GOT3 (cell line): ENCODE measurements around the gene PID1.

Source experiments
- DNase-seq: peaks from one replicate; lab custom pipeline; 2025; ENCODE audit warnings: mixed read lengths; lab: John Stamatoyannopoulos, UW

Gene PID1

DNA sequence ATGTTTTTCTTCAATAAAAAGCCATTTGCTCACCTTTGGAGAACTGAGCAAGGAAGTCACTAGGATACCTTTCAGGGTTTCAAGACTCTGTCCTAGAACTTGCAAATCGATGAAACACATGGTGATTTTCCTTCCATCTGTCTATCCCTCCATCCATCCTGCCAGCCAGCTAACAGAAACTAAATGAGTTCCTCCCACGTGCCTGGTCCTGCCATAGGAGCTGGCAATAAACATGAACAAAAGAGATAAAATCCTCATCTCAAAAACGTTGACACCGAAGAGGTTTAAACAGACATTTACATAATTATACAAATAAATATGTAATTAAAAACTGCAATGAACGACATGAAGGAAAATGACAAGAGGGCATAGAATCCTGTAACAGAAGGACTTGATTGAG is 249.0 kb downstream of the PID1 start:
- no peak for DNase-seq

DNA sequence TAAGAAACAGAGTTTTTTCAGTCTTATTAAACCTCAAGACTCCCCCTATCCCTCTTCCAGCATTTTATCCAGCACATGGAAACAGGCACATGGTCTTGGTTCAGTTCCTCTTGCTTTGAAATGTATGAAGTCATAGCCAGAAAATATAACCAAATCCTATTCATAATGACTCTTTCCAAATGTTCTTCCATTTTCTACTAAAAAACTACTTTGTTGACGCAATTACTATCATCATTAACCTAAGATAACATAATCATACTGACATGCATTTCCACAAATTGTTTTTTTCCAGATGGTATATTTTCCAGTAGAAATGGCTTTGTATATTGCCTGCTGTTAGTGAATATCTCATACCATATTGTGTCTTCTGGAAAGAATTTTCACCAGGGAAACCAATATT is 261.3 kb downstream of the PID1 start:
- DNase-seq: no peak

DNA sequence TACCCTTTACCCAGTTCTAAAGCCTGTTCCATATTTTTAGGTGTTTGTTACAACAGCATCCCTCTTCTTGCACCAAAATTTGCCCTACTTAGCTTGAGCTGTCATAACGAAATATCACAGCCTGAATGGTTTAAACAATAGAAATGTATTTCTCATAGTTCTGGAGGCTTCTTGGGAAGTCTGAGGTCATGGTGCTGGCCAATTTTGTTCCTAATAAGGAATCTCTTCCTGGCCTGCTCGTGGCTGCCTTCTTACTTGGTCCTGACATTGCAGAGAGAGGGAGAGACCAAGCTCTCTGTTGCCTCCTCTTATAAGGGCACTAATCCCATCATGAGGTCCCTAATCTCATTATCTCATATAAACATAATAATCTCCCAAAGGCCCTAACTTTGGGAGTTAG is 267.8 kb downstream of the PID1 start:
- no peak for DNase-seq

DNA sequence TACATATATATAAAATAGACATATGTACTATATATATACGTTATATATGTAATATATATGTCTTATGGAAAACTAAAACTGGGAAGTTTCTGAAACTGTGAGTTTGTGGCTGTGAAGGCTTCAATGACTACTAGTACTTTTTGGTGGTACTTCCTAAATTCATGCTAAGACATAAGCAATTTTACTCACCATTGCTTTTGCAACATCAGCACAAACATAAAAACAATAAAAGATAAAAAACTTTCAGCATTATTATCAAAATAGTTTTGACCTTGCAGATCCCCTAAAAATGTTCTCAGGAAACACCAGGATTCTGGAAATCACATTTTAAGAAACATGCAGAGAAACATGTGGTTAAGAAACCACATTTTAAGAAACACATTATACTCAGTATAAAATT is 269.9 kb downstream of the PID1 start:
- DNase-seq: no peak

DNA sequence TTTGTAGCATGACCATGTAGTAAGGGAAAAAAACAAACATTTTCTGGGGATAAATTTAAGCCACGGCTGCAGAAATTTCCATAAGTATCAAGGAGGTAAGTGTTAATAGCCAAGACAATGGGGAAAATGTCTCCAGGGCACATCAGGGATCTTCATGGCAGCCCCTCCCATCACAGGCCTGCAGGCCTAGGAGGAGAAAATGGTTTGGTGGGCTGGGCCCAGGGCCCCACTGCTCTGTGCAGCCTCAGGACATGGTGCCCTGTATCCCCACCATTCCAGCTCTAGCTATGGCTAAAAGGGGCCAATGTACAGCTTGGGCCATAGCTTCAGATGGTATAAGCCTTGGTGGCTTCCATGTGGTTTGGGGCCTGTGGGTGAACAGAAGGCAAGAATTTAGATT is 271.8 kb downstream of the PID1 start:
- no peak for DNase-seq

DNA sequence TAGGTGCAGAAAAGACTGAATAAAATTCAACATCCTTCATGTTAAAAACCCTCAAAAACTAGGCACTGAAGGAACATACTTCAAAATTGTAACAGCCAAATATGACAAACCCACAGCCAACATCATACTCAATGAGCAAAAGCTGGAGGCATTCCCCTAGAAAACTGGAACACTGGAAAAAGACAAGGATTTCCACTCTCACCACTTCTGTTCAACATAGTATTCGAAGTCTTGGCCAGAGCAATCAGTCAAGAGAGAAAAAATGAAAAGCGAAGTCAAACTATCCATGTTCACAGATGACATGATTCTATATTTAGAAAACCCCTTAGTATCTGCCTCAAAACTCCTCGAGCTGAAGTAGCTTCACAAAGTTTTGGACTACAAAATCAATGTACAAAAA is 282.3 kb downstream of the PID1 start:
- no peak for DNase-seq

DNA sequence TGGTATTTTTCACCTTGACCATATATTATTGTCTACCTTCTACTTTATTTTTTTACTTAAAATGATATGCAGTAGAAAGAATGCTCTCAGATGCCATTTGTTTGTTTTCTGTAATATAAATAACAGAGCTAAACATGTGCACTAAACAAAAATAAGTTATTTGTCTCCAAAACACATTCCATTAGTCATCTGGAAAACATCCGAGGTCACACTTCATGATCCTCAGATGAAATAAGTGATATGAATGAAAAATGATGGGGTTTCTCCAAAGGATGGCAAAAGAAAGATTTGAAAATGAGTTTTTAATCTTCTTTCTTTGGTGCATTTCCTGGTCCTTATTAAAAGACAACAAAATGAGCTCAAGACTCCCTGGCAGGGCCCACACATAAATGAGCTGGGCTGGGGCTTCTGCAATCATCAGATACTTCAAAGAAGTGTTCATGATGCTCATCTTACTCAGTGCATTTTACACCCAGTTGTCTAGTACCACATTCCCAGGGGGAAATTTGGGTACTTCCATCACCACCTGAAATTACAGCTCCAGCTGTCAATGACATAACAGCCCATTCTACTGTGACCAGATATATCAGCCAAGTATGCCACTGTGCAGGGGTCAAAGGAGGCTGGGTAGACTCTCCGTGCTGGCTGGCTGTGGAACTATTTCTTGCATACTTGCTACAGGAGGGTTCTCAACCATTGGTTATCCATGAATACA is 283.5 kb downstream of the PID1 start:
- DNase-seq: no peak

DNA sequence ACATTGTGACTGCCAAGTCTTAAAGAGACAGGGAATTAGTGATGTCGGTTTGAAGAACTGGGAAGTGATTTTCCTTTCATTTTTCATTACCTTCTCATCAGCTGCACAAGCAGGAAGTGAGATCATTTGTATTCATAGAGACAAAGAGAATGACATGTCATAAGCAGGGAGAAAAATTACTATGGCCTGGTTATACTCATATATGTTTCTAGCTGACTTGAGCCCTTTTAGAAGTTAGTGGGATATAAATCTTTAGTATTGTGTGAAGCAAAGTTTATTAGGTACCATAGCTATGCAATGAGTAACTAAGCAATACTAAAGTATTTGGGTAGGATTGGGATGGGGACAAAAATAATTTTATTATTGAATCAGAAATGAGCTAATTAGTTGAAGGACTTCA is 284.1 kb downstream of the PID1 start:
- no peak for DNase-seq

DNA sequence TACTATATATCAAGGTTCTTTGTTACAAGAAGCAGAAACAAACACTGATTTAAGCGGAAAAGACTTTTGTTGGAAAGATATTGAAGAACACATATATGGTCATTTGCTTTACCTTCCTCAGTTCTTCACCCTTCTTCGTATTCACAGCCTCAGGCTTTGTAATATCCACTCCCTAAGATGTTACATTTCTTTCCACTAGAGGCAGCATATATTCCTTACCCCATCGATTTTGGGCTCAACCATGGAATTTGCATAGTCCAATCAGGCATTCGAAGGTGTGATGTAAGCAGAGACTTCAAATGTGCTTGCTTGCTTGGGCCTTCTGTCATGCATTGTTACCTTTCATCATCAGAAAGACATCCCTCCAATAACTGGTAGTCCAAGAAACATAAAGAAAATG is 287.4 kb downstream of the PID1 start:
- no peak for DNase-seq

DNA sequence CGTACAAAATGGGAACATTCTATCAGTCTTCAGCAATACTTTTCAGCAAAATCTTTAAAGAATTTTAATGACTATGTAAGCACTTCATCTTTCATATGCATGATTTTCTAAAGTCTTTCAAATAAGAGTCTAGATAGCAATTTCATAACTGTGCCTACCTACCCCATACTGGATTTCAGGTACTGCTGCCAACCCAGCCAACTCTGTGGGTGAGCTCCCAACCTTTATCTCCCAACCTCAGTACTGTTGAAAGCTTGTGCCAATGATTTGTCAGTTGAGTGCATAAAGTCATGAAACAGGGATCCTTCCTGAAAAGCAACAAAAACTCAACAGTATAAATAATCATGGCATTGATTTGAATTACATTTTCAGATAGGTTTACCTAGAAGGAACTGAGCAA is 296.9 kb downstream of the PID1 start:
- DNase-seq: no peak
